Germinal center (tissue), 1 donor: ENCODE results near the gene MFAP4.
"Not testable (repeated sequence)": the region's sequence is repeated elsewhere in the genome, so short reads cannot be mapped to it uniquely, and the experiment has no call there.

Source experiments
- DNase-seq: peaks from one replicate; pipeline ENCODE4 v3.0.0; 2012; ENCODE audit warnings: mixed read lengths, low spot score

Gene MFAP4

GRCh38 chr17:19370493-19370960 lies 16.5 kb downstream of the MFAP4 start:
- DNase-seq = no peak

- DNase-seq = no peak
Measured at GRCh38 chr17:19369846-19370492, 17.0 kb downstream of the MFAP4 start.

GRCh38 chr17:19369107-19369778 lies 17.7 kb downstream of the MFAP4 start:
- DNase-seq = no peak

- no peak for DNase-seq
Measured at GRCh38 chr17:19368229-19368628, 18.8 kb downstream of the MFAP4 start.

- DNase-seq = no peak
Measured at GRCh38 chr17:19366637-19366972, 20.4 kb downstream of the MFAP4 start.

- DNase-seq = no peak
Measured at GRCh38 chr17:19365833-19366636, 21.0 kb downstream of the MFAP4 start.

GRCh38 chr17:19365499-19365817 lies 21.5 kb downstream of the MFAP4 start:
- DNase-seq = no peak

GRCh38 chr17:19364699-19365498 lies 22.1 kb downstream of the MFAP4 start:
- DNase-seq = no peak

- DNase-seq = no peak
Measured at GRCh38 chr17:19363460-19364035, 23.4 kb downstream of the MFAP4 start.

- no peak for DNase-seq
Measured at GRCh38 chr17:19363114-19363438, 23.9 kb downstream of the MFAP4 start.

- peak; percentile 98 for DNase-seq
Measured at GRCh38 chr17:19362277-19363113, 24.5 kb downstream of the MFAP4 start, which contains the start of gene B9D1. Gene B9D1, minus strand, starts transcription at chr17:19362723. Its CDS starts 154 bp downstream, at chr17:19362569.

GRCh38 chr17:19361944-19362276 lies 25.1 kb downstream of the MFAP4 start:
- no peak for DNase-seq

- DNase-seq = no peak
Measured at GRCh38 chr17:19361326-19361725, 25.7 kb downstream of the MFAP4 start.

GRCh38 chr17:19360772-19361171 lies 26.2 kb downstream of the MFAP4 start:
- DNase-seq = no peak

GRCh38 chr17:19359856-19360255 lies 27.1 kb downstream of the MFAP4 start:
- DNase-seq = no peak

- DNase-seq = no peak
Measured at GRCh38 chr17:19359151-19359550, 27.8 kb downstream of the MFAP4 start.

- DNase-seq = no peak
Measured at GRCh38 chr17:19357761-19358160, 29.2 kb downstream of the MFAP4 start.

- DNase-seq = no peak
Measured at GRCh38 chr17:19357351-19357750, 29.6 kb downstream of the MFAP4 start.

GRCh38 chr17:19354748-19355147 lies 32.2 kb downstream of the MFAP4 start:
- DNase-seq = no peak

GRCh38 chr17:19353401-19353800 lies 33.6 kb downstream of the MFAP4 start:
- not testable (repeated sequence) for DNase-seq

GRCh38 chr17:19348806-19349205 lies 38.2 kb downstream of the MFAP4 start:
- no peak for DNase-seq
